ENCODE data around the gene UGT1A3. TPM values are rescaled to one million over a fixed set of nuclear protein-coding genes. Genes with fewer than 3 reads are reported as not detected.

UGT1A3 gene
- total and polyA plus RNA-seq, 2 experiments from 2014 or later = not detected

- Histone ChIP-seq H3K27ac (no peak overlapping the region), H3K4me1 (ENCODE audit: insufficient read depth) (no peaks in the 10 kb centered on the region), H3K36me3 (ENCODE audit: low read depth) (no peaks in the 10 kb centered on the region), H3K9me3 (ENCODE audit: low read depth) (no peaks in the 10 kb centered on the region), H3F3A (ENCODE audit: insufficient read depth) (no peaks in the 10 kb centered on the region), H3K4me3 (no peak overlapping the region), H2AFZ (no peak overlapping the region), H3K27me3 (replicated peaks; ENCODE audit: insufficient read depth) (peaks cover 19% of the 10 kb centered on the region), H4K20me1 (ENCODE audit: insufficient read depth) (no peaks in the 10 kb centered on the region), H3K4me2 (ENCODE audit: unreplicated experiment) (no peak overlapping the region), H3K79me2 (ENCODE audit: insufficient read depth) (no peaks in the 10 kb centered on the region), H3K9ac (no peak overlapping the region), H3K9me2 (ENCODE audit: insufficient read depth) (no peaks in the 10 kb centered on the region)
- in situ Hi-C loops (cut with MboI) = no loop called here
- DNase-seq = no peak
- TF ChIP-seq EZH2phosphoT487 (IDR thresholded peaks at IDR 0.05; ENCODE audit: insufficient read depth, low read depth) (no peak), EZH2 (IDR thresholded peaks at IDR 0.05; ENCODE audit: insufficient read depth, poor library complexity, severe bottlenecking) (no peak)
- WGBS, 2 experiments (ENCODE audit: low coverage in 1 of 2, low lambda C conversion rate in 2 of 2, missing lambda C conversion rate in 2 of 2) = 55 to 63% methylated on average over 19 to 21 of the region's 21 CpGs
These were observed 93.4 kb downstream of the UGT1A3 start for GRCh38 chr2:233822101-233822771.

Other genes starting within 250 kb of the UGT1A3 start
- 31.0 and 36.8 TPM in 2 replicates for gene USP40, start 162.3 kb upstream of the UGT1A3 start, total RNA-seq (2014; rRNA removed; shearing (Covaris generic))
- gene USP40, start 162.3 kb upstream of the UGT1A3 start, polyA plus RNA-seq (2016; fragmentation: Nextera tagmentation; extraction: Ambion mirVana) = 24.7 and 25.1 TPM in 2 replicates
- gene UGT1A8, start 111.4 kb upstream of the UGT1A3 start, total RNA-seq (2014; rRNA removed; shearing (Covaris generic)) = not detected in 2 replicates
- not detected in 2 replicates for gene UGT1A8, start 111.4 kb upstream of the UGT1A3 start, polyA plus RNA-seq (2016; fragmentation: Nextera tagmentation; extraction: Ambion mirVana)
- not detected in 2 replicates for gene UGT1A10, start 92.6 kb upstream of the UGT1A3 start, total RNA-seq (2014; rRNA removed; shearing (Covaris generic))
- gene UGT1A10, start 92.6 kb upstream of the UGT1A3 start, polyA plus RNA-seq (2016; fragmentation: Nextera tagmentation; extraction: Ambion mirVana) = not detected in 2 replicates
- not detected in 2 replicates for gene UGT1A9, start 57.1 kb upstream of the UGT1A3 start, total RNA-seq (2014; rRNA removed; shearing (Covaris generic))
- gene UGT1A9, start 57.1 kb upstream of the UGT1A3 start, polyA plus RNA-seq (2016; fragmentation: Nextera tagmentation; extraction: Ambion mirVana) = not detected in 2 replicates
- not detected in 2 replicates for gene UGT1A7, start 47.1 kb upstream of the UGT1A3 start, total RNA-seq (2014; rRNA removed; shearing (Covaris generic))
- gene UGT1A7, start 47.1 kb upstream of the UGT1A3 start, polyA plus RNA-seq (2016; fragmentation: Nextera tagmentation; extraction: Ambion mirVana) = not detected in 2 replicates
- not detected in 2 replicates for gene UGT1A6, start 36.2 kb upstream of the UGT1A3 start, total RNA-seq (2014; rRNA removed; shearing (Covaris generic))
- gene UGT1A6, start 36.2 kb upstream of the UGT1A3 start, polyA plus RNA-seq (2016; fragmentation: Nextera tagmentation; extraction: Ambion mirVana) = not detected in 2 replicates
- not detected in 2 replicates for gene UGT1A5, start 16.1 kb upstream of the UGT1A3 start, total RNA-seq (2014; rRNA removed; shearing (Covaris generic))
- gene UGT1A5, start 16.1 kb upstream of the UGT1A3 start, polyA plus RNA-seq (2016; fragmentation: Nextera tagmentation; extraction: Ambion mirVana) = not detected in 2 replicates
- gene UGT1A4, start 10.3 kb upstream of the UGT1A3 start, total RNA-seq (2014; rRNA removed; shearing (Covaris generic)) = not detected in 2 replicates
- gene UGT1A4, start 10.3 kb upstream of the UGT1A3 start, polyA plus RNA-seq (2016; fragmentation: Nextera tagmentation; extraction: Ambion mirVana) = not detected in 2 replicates
- gene UGT1A1, start 31.2 kb downstream of the UGT1A3 start, total RNA-seq (2014; rRNA removed; shearing (Covaris generic)) = not detected in 2 replicates
- not detected in 2 replicates for gene UGT1A1, start 31.2 kb downstream of the UGT1A3 start, polyA plus RNA-seq (2016; fragmentation: Nextera tagmentation; extraction: Ambion mirVana)
- gene MROH2A, start 49.3 kb downstream of the UGT1A3 start, total RNA-seq (2014; rRNA removed; shearing (Covaris generic)) = not detected in 2 replicates
- not detected in 2 replicates for gene MROH2A, start 49.3 kb downstream of the UGT1A3 start, polyA plus RNA-seq (2016; fragmentation: Nextera tagmentation; extraction: Ambion mirVana)
- 10.9 and 13.2 TPM in 2 replicates for gene HJURP, start 125.5 kb downstream of the UGT1A3 start, total RNA-seq (2014; rRNA removed; shearing (Covaris generic))
- gene HJURP, start 125.5 kb downstream of the UGT1A3 start, polyA plus RNA-seq (2016; fragmentation: Nextera tagmentation; extraction: Ambion mirVana) = 13.5 and 13.9 TPM in 2 replicates
- gene TRPM8, start 188.3 kb downstream of the UGT1A3 start, total RNA-seq (2014; rRNA removed; shearing (Covaris generic)) = not detected in 2 replicates
- not detected in 2 replicates for gene TRPM8, start 188.3 kb downstream of the UGT1A3 start, polyA plus RNA-seq (2016; fragmentation: Nextera tagmentation; extraction: Ambion mirVana)